Large intestine (tissue), 3 donors: ENCODE data around the gene PHOX2A. TPM values are rescaled to one million over a fixed set of nuclear protein-coding genes. Genes with fewer than 3 reads are reported as not detected.

Experiments
- DNase-seq, 2 donors: peaks; one replicate each; pipeline versions ENCODE4 v3.0.0 to v3.0.0-alpha.2; 2013
- H3K27ac ChIP-seq: one replicate; pipeline ENCODE4 v1.5.1; 2013; ENCODE audit warnings: low read length
- H3K27me3 ChIP-seq: 2 replicates; pipeline ENCODE4 v1.6.1; 2013; ENCODE audit warnings: low read length; ENCODE audit not compliant: control insufficient read depth, insufficient read depth
- H3K36me3 ChIP-seq: 2 replicates; pipeline ENCODE4 v1.6.1; 2013; ENCODE audit warnings: low read length; ENCODE audit not compliant: control insufficient read depth, insufficient read depth
- H3K4me1 ChIP-seq: one replicate; pipeline ENCODE4 v1.6.1; 2013; ENCODE audit warnings: low read length; ENCODE audit not compliant: control insufficient read depth, insufficient read depth
- H3K4me3 ChIP-seq: one replicate; pipeline ENCODE4 v1.5.1; 2013; ENCODE audit warnings: low read length
- H3K9me3 ChIP-seq: one replicate; pipeline ENCODE4 v1.6.1; 2013; ENCODE audit warnings: mild to moderate bottlenecking, low read depth, low read length, moderate library complexity; ENCODE audit not compliant: control insufficient read depth
- WGBS: methylation state at CpG from one replicate; pipeline ENCODE4 v1.1.5; 2013; ENCODE audit warnings: low lambda C conversion rate; ENCODE audit not compliant: insufficient coverage; 5-methylcytosine and 5-hydroxymethylcytosine counted together
- polyA plus RNA-seq: library from polyadenylated mRNA; unstranded; fragments of 120-200 nt; gene quantifications from one replicate; pipeline ENCODE4 v1.2.1, GENCODE V29; 2013

Gene PHOX2A
- polyA plus RNA-seq, 1 donor, result 8.3 TPM

GRCh38 chr11:72239849-72240460 lies 4.0 kb downstream of the PHOX2A start:
- peaks cover 63% of the 10 kb centered on the region for H3K27me3 ChIP-seq
- peaks cover 32% of the 10 kb centered on the region for H3K36me3 ChIP-seq
- H3K27ac ChIP-seq, result no peak overlapping the region
- H3K9me3 ChIP-seq, result no peaks in the 10 kb centered on the region
- WGBS, result no CpG with 5 or more reads among the region's 69 CpGs
- DNase-seq, result peak in 1 of 2 donors; percentile 61
- H3K4me3 ChIP-seq, result no peak overlapping the region
- peaks cover 28% of the 10 kb centered on the region for H3K4me1 ChIP-seq

- 8% methylated on average over 2 of the region's 25 CpGs for WGBS
- Histone ChIP-seq H3K4me1 (peaks cover 25% of the 10 kb centered on the region), H3K4me3 (peak overlapping the region; percentile 6), H3K36me3 (peaks cover 37% of the 10 kb centered on the region), H3K27ac (no peak overlapping the region), H3K9me3 (no peaks in the 10 kb centered on the region), H3K27me3 (peaks cover 57% of the 10 kb centered on the region)
- DNase-seq, result peak in 1 of 2 donors; percentile 53
Observed at GRCh38 chr11:72239313-72239848, 4.6 kb downstream of the PHOX2A start.

GRCh38 chr11:72238492-72239312 lies 5.3 kb downstream of the PHOX2A start:
- WGBS, result no CpG with 5 or more reads among the region's 28 CpGs
- peaks cover 22% of the 10 kb centered on the region for H3K4me1 ChIP-seq
- DNase-seq, result no peak
- peaks cover 50% of the 10 kb centered on the region for H3K27me3 ChIP-seq
- no peaks in the 10 kb centered on the region for H3K9me3 ChIP-seq
- H3K27ac ChIP-seq, result no peak overlapping the region
- H3K36me3 ChIP-seq, result peaks cover 44% of the 10 kb centered on the region
- H3K4me3 ChIP-seq, result no peak overlapping the region

- DNase-seq, result peak; percentile 48 to 61
- H3K27me3 ChIP-seq, result peaks cover 44% of the 10 kb centered on the region
- H3K9me3 ChIP-seq, result no peaks in the 10 kb centered on the region
- no peak overlapping the region for H3K4me3 ChIP-seq
- peaks cover 22% of the 10 kb centered on the region for H3K4me1 ChIP-seq
- H3K27ac ChIP-seq, result no peak overlapping the region
- H3K36me3 ChIP-seq, result peaks cover 50% of the 10 kb centered on the region
- no CpG with 5 or more reads among the region's 16 CpGs for WGBS
Observed at GRCh38 chr11:72238040-72238450, 5.9 kb downstream of the PHOX2A start.

- H3K27ac ChIP-seq, result no peak overlapping the region
- no peaks in the 10 kb centered on the region for H3K9me3 ChIP-seq
- H3K36me3 ChIP-seq, result peaks cover 58% of the 10 kb centered on the region
- no CpG with 5 or more reads among the region's 22 CpGs for WGBS
- no peak overlapping the region for H3K4me3 ChIP-seq
- H3K4me1 ChIP-seq, result peaks cover 22% of the 10 kb centered on the region
- H3K27me3 ChIP-seq, result peaks cover 37% of the 10 kb centered on the region
- peak in 1 of 2 donors; percentile 44 for DNase-seq
Observed at GRCh38 chr11:72237112-72237931, 6.7 kb downstream of the PHOX2A start.

GRCh38 chr11:72236774-72237111 lies 7.2 kb downstream of the PHOX2A start:
- peaks cover 22% of the 10 kb centered on the region for H3K4me1 ChIP-seq
- peaks cover 63% of the 10 kb centered on the region for H3K36me3 ChIP-seq
- H3K9me3 ChIP-seq, result no peaks in the 10 kb centered on the region
- H3K4me3 ChIP-seq, result no peak overlapping the region
- no CpG with 5 or more reads among the region's 2 CpGs for WGBS
- H3K27ac ChIP-seq, result no peak overlapping the region
- H3K27me3 ChIP-seq, result peaks cover 31% of the 10 kb centered on the region
- no peak for DNase-seq

- Histone ChIP-seq H3K36me3 (peaks cover 69% of the 10 kb centered on the region), H3K9me3 (no peaks in the 10 kb centered on the region), H3K4me3 (no peak overlapping the region), H3K27me3 (peaks cover 25% of the 10 kb centered on the region), H3K27ac (no peak overlapping the region), H3K4me1 (peaks cover 22% of the 10 kb centered on the region)
- WGBS, result no CpG with 5 or more reads among the region's 4 CpGs
- no peak for DNase-seq
Observed at GRCh38 chr11:72236083-72236697, 7.8 kb downstream of the PHOX2A start.

GRCh38 chr11:72235351-72236057 lies 8.5 kb downstream of the PHOX2A start:
- WGBS, result no CpG with 5 or more reads among the region's 17 CpGs
- DNase-seq, result no peak
- no peak overlapping the region for H3K4me3 ChIP-seq
- H3K27me3 ChIP-seq, result peaks cover 18% of the 10 kb centered on the region
- H3K9me3 ChIP-seq, result no peaks in the 10 kb centered on the region
- H3K27ac ChIP-seq, result no peak overlapping the region
- peaks cover 19% of the 10 kb centered on the region for H3K4me1 ChIP-seq
- H3K36me3 ChIP-seq, result peaks cover 76% of the 10 kb centered on the region

GRCh38 chr11:72234920-72235319 lies 9.1 kb downstream of the PHOX2A start:
- Histone ChIP-seq H3K4me1 (peaks cover 13% of the 10 kb centered on the region), H3K27ac (no peak overlapping the region), H3K27me3 (peaks cover 13% of the 10 kb centered on the region), H3K9me3 (no peaks in the 10 kb centered on the region), H3K4me3 (no peak overlapping the region), H3K36me3 (peaks cover 82% of the 10 kb centered on the region)
- no peak for DNase-seq
- no CpG with 5 or more reads among the region's 4 CpGs for WGBS
